Panc1 (cell line): ENCODE results near the gene GDI1. TPM values are rescaled to one million over a fixed set of nuclear protein-coding genes. Genes with fewer than 3 reads are reported as not detected.
A peak's percentile ranks its signal among the peaks of the same experiment; 100 is the strongest.

Experiments
- ATAC-seq: fragments of 200-7000 bp; cut with Tn5 transposase; 2 replicates; pipeline ENCODE4 v1.9.1; 2020; ENCODE audit warnings: mild to moderate bottlenecking, moderate library complexity
- BruUV-seq: library from RNA; stranded (reverse); fragments of 400-500 nt; replicated peaks from 2 replicates; lab custom pipeline; 2021; lab: Mats Ljungman, UMichigan
- CTCF ChIA-PET: fragments of 300-600 bp; sonication (Branson Sonifier 250); formaldehyde crosslinking; loops from one replicate; lab custom pipeline; 2022; ENCODE audit warnings: antibody characterized with exemption; lab: Charles Lee
- POLR2A ChIA-PET: fragments of 300-600 bp; sonication (Branson Sonifier 250); formaldehyde crosslinking; loops from one replicate; lab custom pipeline; 2022; ENCODE audit warnings: antibody characterized with exemption; lab: Charles Lee
- DNase-seq: peaks from one replicate; pipeline ENCODE4 v3.0.0-alpha.2; 2010; ENCODE audit warnings: low read depth, low spot score
- H3K27ac ChIP-seq: 2 replicates; pipeline ENCODE4 v1.5.1; 2011; ENCODE audit warnings: mild to moderate bottlenecking, low read length, inconsistent platforms
- H3K27me3 ChIP-seq: fragments of 200-500 bp; sonication (Bioruptor generic); 2 replicates; pipeline ENCODE4 v1.6.0; 2014; ENCODE audit warnings: low read length, inconsistent platforms; ENCODE audit not compliant: control insufficient read depth, insufficient read depth
- H3K36me3 ChIP-seq: fragments of 200-500 bp; sonication (Bioruptor generic); 2 replicates; pipeline ENCODE4 v1.5.1; 2014; ENCODE audit warnings: inconsistent platforms, mild to moderate bottlenecking, low read length, moderate library complexity; ENCODE audit not compliant: control insufficient read depth, insufficient read depth
- H3K4me1 ChIP-seq: 2 replicates; pipeline ENCODE4 v1.5.1; 2011; ENCODE audit warnings: inconsistent platforms, mild to moderate bottlenecking, low read length, moderate library complexity; ENCODE audit not compliant: control insufficient read depth, insufficient read depth
- H3K4me3 ChIP-seq, 2 experiments: 2 replicates each; pipeline ENCODE4 v1.5.1; 2011 to 2012; ENCODE audit warnings: low read depth in 2 of 2, low read length in 2 of 2, mild to moderate bottlenecking in 2 of 2, inconsistent platforms in 1 of 2, moderate library complexity in 1 of 2
- H3K9me3 ChIP-seq: fragments of 200-500 bp; sonication (Bioruptor generic); 2 replicates; pipeline ENCODE4 v1.5.1; 2014; ENCODE audit warnings: low read depth, mild to moderate bottlenecking, inconsistent platforms, low read length, moderate library complexity; ENCODE audit not compliant: control insufficient read depth, insufficient read depth
- POLR2AphosphoS5 ChIP-seq: IDR thresholded peaks from 2 replicates; pipeline ENCODE4 v1.6.1; 2012; ENCODE audit warnings: mild to moderate bottlenecking, low read depth, low read length, moderate library complexity
- REST ChIP-seq, 2 experiments: IDR thresholded peaks; 2 replicates each; pipeline ENCODE4 v1.6.1; 2011 to 2012; ENCODE audit warnings: low read depth in 2 of 2, control low read depth in 1 of 2, low read length in 1 of 2, mild to moderate bottlenecking in 1 of 2, moderate library complexity in 1 of 2; ENCODE audit not compliant: insufficient read depth in 1 of 2
- SIN3A ChIP-seq: IDR thresholded peaks from 2 replicates; pipeline ENCODE4 v1.6.1; 2012; ENCODE audit warnings: low read depth, mild to moderate bottlenecking, low read length, moderate library complexity, borderline replicate concordance; ENCODE audit not compliant: insufficient read depth
- TCF7L2 ChIP-seq: IDR thresholded peaks from 2 replicates; pipeline ENCODE4 v1.6.1; 2011; ENCODE audit warnings: mild to moderate bottlenecking, low read depth, low read length, inconsistent platforms
- in situ Hi-C: cut with HindIII; loops from 2 replicates; pipeline ENCODE4 v1.10.0; 2016; ENCODE audit warnings: low sequenced_read_pairs, low pct_unique_long_range_greater_than_20kb
- intact Hi-C: fragments of 100-400 bp; cut with micrococcal nuclease; formaldehyde crosslinking; loops from one replicate; pipeline ENCODE4 v1.10.0; 2022; ENCODE audit not compliant: unreplicated experiment
- total RNA-seq: library from RNA; stranded (reverse); gene quantifications from one replicate; pipeline ENCODE4 v1.2.1, GENCODE V29; 2021; ENCODE audit not compliant: unreplicated experiment
- TF ChIP-seq, protein P1 (sequence below): fragments of 450-650 bp; IDR thresholded peaks from 2 replicates; pipeline ENCODE4 v1.5.1; 2017; ENCODE audit warnings: mild to moderate bottlenecking

Gene GDI1
- total RNA-seq, 1 experiment from 2014 or later = 317 TPM

- ChIA-PET CTCF (no interaction called here), POLR2A (no interaction called here)
- Histone ChIP-seq H3K4me1 (no peaks in the 10 kb centered on the region), H3K4me3 (no peak overlapping the region), H3K27me3 (no peaks in the 10 kb centered on the region), H3K36me3 (no peaks in the 10 kb centered on the region), H3K27ac (no peak overlapping the region), H3K9me3 (no peaks in the 10 kb centered on the region)
- ATAC-seq = peak; percentile 11; the same call in 1 of the 2 replicates
- in situ Hi-C loops = no loop called here
- BruUV-seq = no TSS peak
- DNase-seq = no peak
- TF ChIP-seq TCF7L2 = no peak
- intact Hi-C loops = no loop called here
Observed at GRCh38 chrX:154419189-154419588, 17.8 kb upstream of the GDI1 start.

- Histone ChIP-seq H3K27me3 (no peaks in the 10 kb centered on the region), H3K4me1 (no peaks in the 10 kb centered on the region), H3K4me3 (no peak overlapping the region), H3K36me3 (no peaks in the 10 kb centered on the region), H3K27ac (no peak overlapping the region), H3K9me3 (no peaks in the 10 kb centered on the region)
- ATAC-seq = peak; percentile 18; the same call in 1 of the 2 replicates
- no peak for TF ChIP-seq REST (IDR thresholded peaks at IDR 0.05; ENCODE audit: insufficient read depth in 1 of 2, low read depth in 2 of 2, low read length in 1 of 2)
- TF ChIP-seq TCF7L2 = no peak
- TF ChIP-seq POLR2AphosphoS5 = no peak
- TF ChIP-seq, protein P1, sequence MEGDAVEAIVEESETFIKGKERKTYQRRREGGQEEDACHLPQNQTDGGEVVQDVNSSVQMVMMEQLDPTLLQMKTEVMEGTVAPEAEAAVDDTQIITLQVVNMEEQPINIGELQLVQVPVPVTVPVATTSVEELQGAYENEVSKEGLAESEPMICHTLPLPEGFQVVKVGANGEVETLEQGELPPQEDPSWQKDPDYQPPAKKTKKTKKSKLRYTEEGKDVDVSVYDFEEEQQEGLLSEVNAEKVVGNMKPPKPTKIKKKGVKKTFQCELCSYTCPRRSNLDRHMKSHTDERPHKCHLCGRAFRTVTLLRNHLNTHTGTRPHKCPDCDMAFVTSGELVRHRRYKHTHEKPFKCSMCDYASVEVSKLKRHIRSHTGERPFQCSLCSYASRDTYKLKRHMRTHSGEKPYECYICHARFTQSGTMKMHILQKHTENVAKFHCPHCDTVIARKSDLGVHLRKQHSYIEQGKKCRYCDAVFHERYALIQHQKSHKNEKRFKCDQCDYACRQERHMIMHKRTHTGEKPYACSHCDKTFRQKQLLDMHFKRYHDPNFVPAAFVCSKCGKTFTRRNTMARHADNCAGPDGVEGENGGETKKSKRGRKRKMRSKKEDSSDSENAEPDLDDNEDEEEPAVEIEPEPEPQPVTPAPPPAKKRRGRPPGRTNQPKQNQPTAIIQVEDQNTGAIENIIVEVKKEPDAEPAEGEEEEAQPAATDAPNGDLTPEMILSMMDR = no peak
- no peak for TF ChIP-seq SIN3A
- ChIA-PET POLR2A (no interaction called here), CTCF (no interaction called here)
- intact Hi-C loops (no loop called here), in situ Hi-C loops (no loop called here)
- BruUV-seq = no TSS peak
- DNase-seq = no peak
Observed at GRCh38 chrX:154419688-154420401, 17.1 kb upstream of the GDI1 start.

DNA sequence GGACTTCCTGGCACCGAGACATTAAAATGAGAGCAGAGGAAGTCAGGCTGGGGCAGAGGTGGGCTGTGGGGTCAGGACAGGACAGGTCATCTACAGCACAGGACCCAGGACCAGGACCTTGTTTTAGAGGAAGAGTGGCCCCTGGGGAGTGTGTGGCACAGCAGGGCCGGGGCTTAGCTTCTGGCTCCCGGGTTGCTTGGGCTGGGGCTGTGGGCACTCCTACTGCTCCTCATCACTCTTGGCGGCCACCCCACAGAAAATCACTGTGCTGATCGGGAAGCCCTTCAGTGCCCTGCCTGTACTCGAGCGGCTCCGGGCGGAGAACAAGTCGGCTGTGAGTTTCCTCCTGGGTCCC, 16.6 kb upstream of the GDI1 start:
- BruUV-seq = no TSS peak
- TF ChIP-seq TCF7L2 (no peak), REST (IDR thresholded peaks at IDR 0.05; ENCODE audit: insufficient read depth in 1 of 2, low read depth in 2 of 2, low read length in 1 of 2) (no peak), SIN3A (no peak), POLR2AphosphoS5 (no peak)
- TF ChIP-seq, protein P1 = no peak
- H3K4me3 ChIP-seq = no peak overlapping the region
- intact Hi-C loops = no loop called here
- H3K36me3 ChIP-seq = no peaks in the 10 kb centered on the region
- DNase-seq = no peak
- H3K27ac ChIP-seq = no peak overlapping the region
- ChIA-PET CTCF (no interaction called here), POLR2A (no interaction called here)
- H3K4me1 ChIP-seq = no peaks in the 10 kb centered on the region
- in situ Hi-C loops = no loop called here
- ATAC-seq = peak; percentile 34; the same call in 1 of the 2 replicates
- H3K27me3 ChIP-seq = no peaks in the 10 kb centered on the region
- no peaks in the 10 kb centered on the region for H3K9me3 ChIP-seq
